PC-3 (cell line): Measurements from ENCODE around the gene TESMIN.

Source experiments
- EZH2 ChIP-seq: fragments of 300-600 bp; sonication (generic); IDR thresholded peaks from one replicate; pipeline ENCODE4 v1.6.1; 2017; ENCODE audit warnings: antibody characterized with exemption, mild to moderate bottlenecking, low read length; ENCODE audit not compliant: unreplicated experiment
- EZH2phosphoT487 ChIP-seq: fragments of 300-600 bp; sonication (generic); IDR thresholded peaks from 2 replicates; pipeline ENCODE4 v1.6.1; 2018; ENCODE audit warnings: mild to moderate bottlenecking, antibody characterized with exemption, low read length, borderline replicate concordance
- TF ChIP-seq, protein P1 (sequence below): fragments of 300-600 bp; sonication (generic); conservative IDR thresholded peaks from 2 replicates; pipeline ENCODE4 v1.5.1; 2017; ENCODE audit warnings: antibody characterized with exemption, low read depth, mild to moderate bottlenecking, low read length

DNA sequence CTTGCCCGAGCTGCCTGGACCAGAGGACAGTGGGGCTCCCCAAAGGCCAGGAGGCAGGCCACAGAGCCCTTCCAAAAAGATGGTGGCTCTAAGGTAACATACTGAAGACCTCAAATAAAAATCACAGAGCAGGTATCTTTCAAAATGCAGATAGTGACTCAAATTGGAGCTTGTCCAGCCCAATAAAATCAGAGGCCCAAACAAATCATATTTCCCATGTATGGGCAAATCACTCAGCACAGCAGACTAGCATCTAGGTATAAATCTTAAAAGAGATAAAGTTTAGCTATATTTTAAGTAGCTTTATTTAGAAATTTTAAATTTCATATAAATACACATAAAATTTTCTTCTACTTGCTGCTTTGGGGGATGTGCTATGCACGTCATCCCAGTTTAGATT is 3.3 kb downstream of the TESMIN start:
- TF ChIP-seq EZH2 (no peak), EZH2phosphoT487 (no peak)
- TF ChIP-seq, protein P1, sequence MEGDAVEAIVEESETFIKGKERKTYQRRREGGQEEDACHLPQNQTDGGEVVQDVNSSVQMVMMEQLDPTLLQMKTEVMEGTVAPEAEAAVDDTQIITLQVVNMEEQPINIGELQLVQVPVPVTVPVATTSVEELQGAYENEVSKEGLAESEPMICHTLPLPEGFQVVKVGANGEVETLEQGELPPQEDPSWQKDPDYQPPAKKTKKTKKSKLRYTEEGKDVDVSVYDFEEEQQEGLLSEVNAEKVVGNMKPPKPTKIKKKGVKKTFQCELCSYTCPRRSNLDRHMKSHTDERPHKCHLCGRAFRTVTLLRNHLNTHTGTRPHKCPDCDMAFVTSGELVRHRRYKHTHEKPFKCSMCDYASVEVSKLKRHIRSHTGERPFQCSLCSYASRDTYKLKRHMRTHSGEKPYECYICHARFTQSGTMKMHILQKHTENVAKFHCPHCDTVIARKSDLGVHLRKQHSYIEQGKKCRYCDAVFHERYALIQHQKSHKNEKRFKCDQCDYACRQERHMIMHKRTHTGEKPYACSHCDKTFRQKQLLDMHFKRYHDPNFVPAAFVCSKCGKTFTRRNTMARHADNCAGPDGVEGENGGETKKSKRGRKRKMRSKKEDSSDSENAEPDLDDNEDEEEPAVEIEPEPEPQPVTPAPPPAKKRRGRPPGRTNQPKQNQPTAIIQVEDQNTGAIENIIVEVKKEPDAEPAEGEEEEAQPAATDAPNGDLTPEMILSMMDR: no peak
